Fibroblast of pulmonary artery (primary cell): Measurements from ENCODE around the gene IGF2BP1.
"Not testable (repeated sequence)": the region's sequence is repeated elsewhere in the genome, so short reads cannot be mapped to it uniquely, and the experiment has no call there.

ENCODE experiments used
- DNase-seq: peaks from one replicate; pipeline ENCODE4 v3.0.0-alpha.2; 2010; ENCODE audit warnings: low read depth
- H3K4me3 ChIP-seq: replicated peaks from 2 replicates; pipeline ENCODE4 v1.5.1; 2011; ENCODE audit warnings: low read depth, mild to moderate bottlenecking, control low read depth, low read length, moderate library complexity
- TF ChIP-seq, protein P1 (sequence below): IDR thresholded peaks from 2 replicates; pipeline ENCODE4 v1.5.1; 2011; ENCODE audit warnings: mild to moderate bottlenecking, control low read depth, low read length, inconsistent platforms; ENCODE audit errors: missing control alignments

The IGF2BP1 gene

DNA sequence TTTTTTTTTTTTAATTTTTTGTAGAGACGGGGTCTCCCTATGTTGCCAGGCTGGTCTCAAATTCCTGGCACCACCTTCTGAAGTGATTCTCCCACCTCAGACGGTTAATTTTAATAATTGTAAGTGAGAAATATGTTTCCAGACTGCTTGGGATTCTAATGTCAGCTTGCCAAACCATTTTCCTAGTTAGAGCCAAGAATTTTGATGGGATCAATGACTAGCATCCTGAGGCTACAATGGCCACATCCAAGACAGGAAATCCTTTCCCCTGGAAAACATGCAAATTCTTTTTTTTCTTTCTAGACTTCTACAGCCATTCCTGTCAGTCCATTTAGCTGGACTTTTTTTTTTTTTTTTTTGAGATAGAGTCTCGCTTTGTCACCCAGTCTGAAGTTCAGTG, 32.6 kb downstream of the IGF2BP1 start:
- DNase-seq = peak; percentile 59
- H3K4me3 ChIP-seq = no peak overlapping the region
- TF ChIP-seq, protein P1, sequence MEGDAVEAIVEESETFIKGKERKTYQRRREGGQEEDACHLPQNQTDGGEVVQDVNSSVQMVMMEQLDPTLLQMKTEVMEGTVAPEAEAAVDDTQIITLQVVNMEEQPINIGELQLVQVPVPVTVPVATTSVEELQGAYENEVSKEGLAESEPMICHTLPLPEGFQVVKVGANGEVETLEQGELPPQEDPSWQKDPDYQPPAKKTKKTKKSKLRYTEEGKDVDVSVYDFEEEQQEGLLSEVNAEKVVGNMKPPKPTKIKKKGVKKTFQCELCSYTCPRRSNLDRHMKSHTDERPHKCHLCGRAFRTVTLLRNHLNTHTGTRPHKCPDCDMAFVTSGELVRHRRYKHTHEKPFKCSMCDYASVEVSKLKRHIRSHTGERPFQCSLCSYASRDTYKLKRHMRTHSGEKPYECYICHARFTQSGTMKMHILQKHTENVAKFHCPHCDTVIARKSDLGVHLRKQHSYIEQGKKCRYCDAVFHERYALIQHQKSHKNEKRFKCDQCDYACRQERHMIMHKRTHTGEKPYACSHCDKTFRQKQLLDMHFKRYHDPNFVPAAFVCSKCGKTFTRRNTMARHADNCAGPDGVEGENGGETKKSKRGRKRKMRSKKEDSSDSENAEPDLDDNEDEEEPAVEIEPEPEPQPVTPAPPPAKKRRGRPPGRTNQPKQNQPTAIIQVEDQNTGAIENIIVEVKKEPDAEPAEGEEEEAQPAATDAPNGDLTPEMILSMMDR = no peak

DNA sequence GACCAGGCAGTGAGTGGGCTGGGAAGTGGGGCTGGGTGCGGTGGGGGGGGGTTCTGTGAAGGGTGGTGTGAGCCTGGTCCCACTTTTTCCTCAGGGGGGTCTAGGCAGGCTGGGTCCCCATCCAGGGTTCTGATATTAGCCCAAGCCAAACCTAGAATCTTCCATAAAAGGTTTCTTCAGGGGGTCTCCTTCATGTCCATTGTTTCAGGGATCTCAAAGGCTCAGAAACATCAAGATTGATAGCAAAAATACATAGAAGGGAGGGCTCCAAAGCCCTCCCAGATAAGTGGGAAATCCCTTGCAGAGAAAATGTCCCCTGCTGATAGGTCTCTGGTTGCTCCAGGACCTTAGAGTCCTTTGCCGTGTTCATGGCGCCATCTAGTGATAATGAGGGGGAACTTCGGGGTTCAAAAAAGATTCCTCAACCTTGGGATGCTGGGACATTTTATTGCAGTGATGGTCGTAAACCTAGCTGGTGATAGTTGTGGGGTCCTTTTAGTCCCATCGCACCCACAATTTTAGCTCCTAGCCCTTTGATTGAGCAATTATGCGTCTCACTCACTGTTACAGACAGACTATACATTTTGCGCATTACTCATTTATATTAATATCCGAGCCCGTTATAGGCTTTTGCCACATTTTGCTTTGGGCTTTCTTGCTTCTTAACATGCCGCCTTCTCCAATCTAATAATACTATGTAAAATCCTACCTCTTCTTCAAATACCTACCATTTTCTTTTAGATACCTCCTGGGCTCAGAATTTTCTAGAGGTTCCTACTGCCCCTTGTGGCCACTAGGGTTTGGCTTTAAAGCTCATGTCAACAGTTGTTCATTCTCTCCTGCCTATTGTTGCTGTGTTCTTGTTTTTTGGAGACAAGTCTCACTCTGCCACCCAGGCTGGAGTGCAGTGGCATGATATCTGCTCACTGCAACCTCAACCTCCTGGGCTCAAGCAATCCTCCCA, 35.1 kb downstream of the IGF2BP1 start:
- DNase-seq = peak; percentile 89
- H3K4me3 ChIP-seq = no peak overlapping the region
- TF ChIP-seq, protein P1 = peak; percentile 72

DNA sequence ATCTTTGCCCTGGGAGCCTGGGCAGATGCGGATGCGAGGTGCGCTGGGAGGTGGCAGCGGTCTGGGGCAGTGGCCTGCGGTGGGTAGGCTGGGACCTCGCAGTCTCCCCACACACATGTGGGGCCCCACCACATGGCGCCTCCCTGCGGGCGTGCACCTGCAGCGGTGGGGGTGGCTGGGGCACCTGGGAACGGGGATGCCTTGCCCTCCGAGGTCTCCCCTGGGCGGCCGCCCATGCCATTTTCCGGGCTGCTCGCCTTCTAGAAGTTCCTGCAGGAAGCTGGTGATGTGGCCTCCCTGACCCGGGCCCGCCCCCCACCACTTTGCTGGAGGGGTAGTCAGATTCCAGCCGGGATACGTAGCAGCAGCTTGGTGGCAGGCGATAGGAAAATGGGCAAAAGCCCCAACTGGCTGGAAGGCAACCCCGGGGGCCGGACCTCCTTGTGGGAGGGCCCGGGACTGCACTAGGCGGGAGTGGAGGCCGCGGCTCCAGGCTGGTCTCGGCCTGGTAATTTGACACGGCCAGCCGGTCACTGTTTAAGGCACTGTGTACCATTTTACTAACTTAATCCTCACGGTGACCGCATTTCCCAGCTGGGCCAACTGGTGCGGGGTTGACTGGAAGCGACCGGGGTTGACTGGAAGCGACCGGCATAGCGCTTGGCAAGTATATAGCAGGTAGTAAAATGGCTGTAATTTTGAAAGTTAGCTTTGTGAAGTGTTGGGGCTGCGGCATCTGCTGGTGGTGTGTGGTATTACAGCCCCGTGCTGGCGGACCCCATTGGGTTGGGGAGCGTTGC, 38.5 kb downstream of the IGF2BP1 start:
- peak; percentile 63 for DNase-seq
- H3K4me3 ChIP-seq = no peak overlapping the region
- TF ChIP-seq, protein P1 = peak; percentile 80

DNA sequence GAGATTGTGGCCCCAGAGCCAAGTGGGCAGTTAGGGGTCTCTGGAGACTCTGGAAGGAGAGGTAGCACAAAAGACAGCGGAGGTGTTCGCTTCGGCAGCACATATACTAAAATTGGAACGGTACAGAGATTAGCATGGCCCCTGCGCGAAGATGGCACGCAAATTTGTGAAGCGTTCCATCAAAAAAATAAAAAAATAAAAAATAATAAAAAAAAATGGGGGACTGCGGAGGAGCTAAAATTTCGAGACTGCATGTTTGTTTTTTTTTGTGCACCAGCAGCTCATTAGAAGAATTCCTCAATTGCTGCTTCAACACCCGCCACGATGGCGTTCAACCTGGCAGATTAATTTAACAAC, 39.1 kb downstream of the IGF2BP1 start:
- H3K4me3 ChIP-seq = no peak overlapping the region
- no peak for DNase-seq
- TF ChIP-seq, protein P1 = no peak

DNA sequence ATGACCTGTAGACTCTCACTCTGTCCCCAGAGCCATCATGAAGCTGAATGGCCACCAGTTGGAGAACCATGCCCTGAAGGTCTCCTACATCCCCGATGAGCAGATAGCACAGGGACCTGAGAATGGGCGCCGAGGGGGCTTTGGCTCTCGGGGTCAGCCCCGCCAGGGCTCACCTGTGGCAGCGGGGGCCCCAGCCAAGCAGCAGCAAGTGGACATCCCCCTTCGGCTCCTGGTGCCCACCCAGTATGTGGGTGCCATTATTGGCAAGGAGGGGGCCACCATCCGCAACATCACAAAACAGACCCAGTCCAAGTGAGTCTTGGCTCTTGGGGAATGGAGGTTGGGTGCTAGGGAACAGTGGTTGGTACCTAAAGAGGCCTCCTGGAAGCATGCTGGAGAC, 41.0 kb downstream of the IGF2BP1 start:
- no peak for DNase-seq
- H3K4me3 ChIP-seq = no peak overlapping the region
- TF ChIP-seq, protein P1 = no peak

DNA sequence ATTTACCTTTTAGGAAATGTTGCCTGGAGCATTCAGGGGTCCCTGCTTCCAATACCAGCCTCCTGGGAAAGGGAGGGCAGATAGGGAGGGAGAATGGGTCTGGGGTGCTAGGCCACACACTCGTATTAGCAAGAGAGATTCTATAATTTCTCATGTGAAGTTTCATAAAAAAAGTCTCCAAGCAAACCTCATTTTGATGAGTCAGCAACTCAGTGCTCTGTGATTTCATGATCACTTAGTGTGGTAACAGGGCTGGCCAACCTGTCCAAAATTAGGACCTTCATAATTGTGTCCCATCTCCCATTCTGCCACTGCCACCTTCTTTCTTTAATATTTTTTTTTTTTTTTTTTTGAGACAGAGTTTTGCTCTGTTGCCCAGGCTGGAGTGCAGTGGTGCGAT, 41.4 kb downstream of the IGF2BP1 start:
- no peak for DNase-seq
- TF ChIP-seq, protein P1 = no peak
- no peak overlapping the region for H3K4me3 ChIP-seq

DNA sequence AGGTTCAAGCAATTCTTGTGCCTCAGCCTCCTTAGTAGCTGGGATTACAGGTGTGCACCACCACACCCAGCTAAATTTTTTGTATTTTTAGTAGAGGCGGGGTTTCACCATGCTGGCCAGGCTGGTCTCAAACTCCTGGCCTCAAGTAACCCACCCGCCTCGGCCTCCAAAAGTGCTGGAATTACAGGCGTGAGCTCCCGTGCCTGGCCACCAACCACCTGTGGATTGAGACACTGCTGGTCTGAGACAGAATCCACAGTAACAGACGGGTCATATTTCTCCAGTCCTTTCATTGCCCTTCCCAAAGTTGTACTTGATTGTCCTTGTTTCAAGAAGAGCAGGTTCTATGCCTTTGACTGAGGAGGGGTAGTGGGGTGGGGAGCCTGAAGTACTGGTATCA, 42.3 kb downstream of the IGF2BP1 start:
- not testable (repeated sequence) for DNase-seq, H3K4me3 ChIP-seq
